NB4 (cell line): ENCODE measurements around the gene GH1.
"Not testable (repeated sequence)": the region's sequence is repeated elsewhere in the genome, so short reads cannot be mapped to it uniquely, and the experiment has no call there.

ENCODE experiments used
- CTCF ChIP-seq: IDR thresholded peaks from one replicate; pipeline ENCODE4 v1.5.1; 2012; ENCODE audit warnings: low read depth, low read length
- MAX ChIP-seq: IDR thresholded peaks from 2 replicates; pipeline ENCODE4 v1.6.1; 2011; ENCODE audit warnings: low read depth, low read length
- POLR2A ChIP-seq: IDR thresholded peaks from 2 replicates; pipeline ENCODE4 v1.6.1; 2011; ENCODE audit warnings: mild to moderate bottlenecking; ENCODE audit not compliant: insufficient read length; ENCODE audit errors: extremely low read depth

- not testable (repeated sequence) for TF ChIP-seq CTCF, POLR2A, MAX
Measured at GRCh38 chr17:63918789-63919305, at the start of gene GH1.
